Dendritic cell treated with granulocyte-macrophage colony-stimulating factor and Interleukin-4, amounts not matched to agents 40 ng/mL and 50 ng/mL, for 4 days (primary cell): ENCODE measurements around the gene CATSPERE.
"Not testable (repeated sequence)": the region's sequence is repeated elsewhere in the genome, so short reads cannot be mapped to it uniquely, and the experiment has no call there.

ENCODE experiments used
- H3K27ac Mint-ChIP-seq: one replicate; pipeline ENCODE4 v1.8.0; 2022; ENCODE audit warnings: mild to moderate bottlenecking, mixed read lengths
- H3K27me3 Mint-ChIP-seq: one replicate; pipeline ENCODE4 v1.8.0; 2022; ENCODE audit warnings: mild to moderate bottlenecking, mixed read lengths
- H3K36me3 Mint-ChIP-seq: one replicate; pipeline ENCODE4 v1.8.0; 2022; ENCODE audit warnings: low read depth, mixed read lengths
- H3K4me1 Mint-ChIP-seq: one replicate; pipeline ENCODE4 v1.8.0; 2022; ENCODE audit warnings: low read depth, mixed read lengths
- H3K4me3 Mint-ChIP-seq: one replicate; pipeline ENCODE4 v1.8.0; 2022; ENCODE audit warnings: mild to moderate bottlenecking, moderate library complexity, mixed read lengths
- H3K9me3 Mint-ChIP-seq: one replicate; pipeline ENCODE4 v1.8.0; 2022; ENCODE audit warnings: mixed read lengths
- intact Hi-C: fragments of 100-400 bp; cut with micrococcal nuclease; formaldehyde crosslinking; loops from one replicate; pipeline ENCODE4 v1.15.0; 2022

CATSPERE gene

GRCh38 chr1:244451951-244452795 lies 8.9 kb upstream of the CATSPERE start:
- Mint-ChIP-seq H3K4me1 (peaks cover 29% of the 10 kb centered on the region), H3K27me3 (no peaks in the 10 kb centered on the region), H3K36me3 (peaks cover 21% of the 10 kb centered on the region), H3K9me3 (no peaks in the 10 kb centered on the region), H3K4me3 (peak overlapping the region; percentile 95), H3K27ac (peak overlapping the region; percentile 94)
- intact Hi-C loops = loop anchor here (1.0 to 10.0 kb wide), 4 partner anchors 9 to 520 kb away; partner anchors contain the start of gene CATSPERE

DNA sequence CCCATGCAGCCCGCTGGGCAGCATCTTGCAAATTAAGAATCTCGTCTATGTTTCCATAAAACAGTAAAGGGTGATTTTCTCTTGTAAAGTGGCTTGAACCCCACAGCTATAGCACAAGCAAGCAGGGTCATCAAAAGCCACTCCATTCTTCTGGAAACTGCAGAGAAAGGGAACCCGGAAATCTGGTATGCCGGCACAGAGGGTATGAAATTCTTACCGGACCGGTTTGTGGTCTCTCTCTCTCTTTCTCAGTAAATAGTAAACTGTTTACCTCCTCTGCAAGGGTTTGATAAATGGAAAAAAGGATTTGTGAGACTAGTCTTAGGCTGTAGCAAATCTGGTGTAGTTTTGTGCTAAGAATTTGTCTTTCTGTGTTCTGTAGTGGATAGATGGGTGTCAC lies 6.7 kb upstream of the CATSPERE start:
- no peaks in the 10 kb centered on the region for H3K9me3 Mint-ChIP-seq
- intact Hi-C loops = loop anchor here (5.0 to 10.0 kb wide), 2 partner anchors 130 to 518 kb away; no protein-coding TSS in a partner anchor
- no peak overlapping the region for H3K27ac Mint-ChIP-seq
- peaks cover 19% of the 10 kb centered on the region for H3K36me3 Mint-ChIP-seq
- no peak overlapping the region for H3K4me3 Mint-ChIP-seq
- H3K4me1 Mint-ChIP-seq = peaks cover 20% of the 10 kb centered on the region
- H3K27me3 Mint-ChIP-seq = no peaks in the 10 kb centered on the region

DNA sequence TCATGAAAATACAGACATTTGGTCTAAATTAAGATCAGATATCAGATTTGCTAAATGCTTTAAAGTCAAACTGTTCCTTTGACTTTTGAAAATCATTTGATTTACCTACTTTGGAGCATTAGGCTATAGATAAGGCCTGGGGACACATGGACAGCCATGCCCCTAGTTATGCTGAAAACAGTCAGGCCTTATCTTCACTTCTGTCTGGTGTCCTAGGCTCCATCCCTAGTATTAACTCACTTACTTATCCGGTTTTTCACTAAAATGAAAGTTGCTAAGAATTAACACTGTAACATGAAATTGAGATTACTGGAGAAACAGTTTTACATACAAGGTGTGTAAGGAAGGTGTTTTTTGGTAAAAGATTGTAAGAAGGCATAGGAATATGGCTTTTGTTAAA lies 4.5 kb upstream of the CATSPERE start:
- Mint-ChIP-seq H3K9me3 (no peaks in the 10 kb centered on the region), H3K4me1 (peaks cover 17% of the 10 kb centered on the region), H3K36me3 (peaks cover 10% of the 10 kb centered on the region), H3K4me3 (no peak overlapping the region), H3K27ac (no peak overlapping the region), H3K27me3 (no peaks in the 10 kb centered on the region)
- intact Hi-C loops = loop anchor here (10.0 kb wide), 1 partner anchor 132 kb away; no protein-coding TSS in a partner anchor

DNA sequence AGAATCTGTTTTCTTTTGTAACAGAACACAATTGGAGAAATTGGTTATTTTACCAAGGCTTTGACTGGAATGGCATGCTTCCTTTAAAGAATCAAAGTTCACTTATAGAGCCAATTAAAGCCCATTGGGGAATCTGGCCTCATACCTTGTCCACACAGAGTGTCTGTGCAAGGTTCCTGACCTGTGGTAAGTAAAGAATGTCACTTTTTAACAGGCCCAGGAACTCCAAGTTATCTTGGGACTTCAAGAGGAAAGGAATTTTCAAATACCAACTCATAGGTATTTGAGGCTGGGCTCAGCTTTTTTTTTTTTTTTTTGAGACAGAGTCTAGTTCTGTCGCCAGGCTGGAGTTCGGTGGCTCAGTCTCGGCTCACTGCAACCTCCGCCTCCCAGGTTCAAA lies 2.3 kb upstream of the CATSPERE start:
- H3K36me3 Mint-ChIP-seq = peaks cover 7% of the 10 kb centered on the region
- no peaks in the 10 kb centered on the region for H3K9me3 Mint-ChIP-seq
- H3K27ac Mint-ChIP-seq = no peak overlapping the region
- intact Hi-C loops = loop anchor here (10.0 kb wide), 1 partner anchor 134 kb away; no protein-coding TSS in a partner anchor
- no peaks in the 10 kb centered on the region for H3K27me3 Mint-ChIP-seq
- H3K4me1 Mint-ChIP-seq = peaks cover 12% of the 10 kb centered on the region
- no peak overlapping the region for H3K4me3 Mint-ChIP-seq

DNA sequence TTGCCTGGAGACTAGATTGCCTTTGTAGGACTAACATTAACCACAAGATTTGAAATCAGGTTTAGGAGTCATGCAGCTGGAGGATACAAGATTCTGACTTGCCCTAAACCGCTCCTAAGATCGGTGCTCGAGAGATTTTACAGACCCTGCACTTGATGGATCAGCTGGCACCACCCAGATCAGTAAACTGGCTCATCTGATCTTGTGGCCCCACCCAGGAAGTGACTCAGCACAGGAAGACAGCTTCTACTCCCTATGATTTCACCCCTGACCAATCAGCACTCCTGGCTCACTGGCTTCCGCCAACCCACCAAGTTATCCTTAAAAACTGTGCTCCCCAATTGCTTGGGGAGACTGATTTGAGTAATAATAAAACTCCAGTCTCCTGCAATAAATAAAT lies 876 bp upstream of the CATSPERE start:
- H3K4me3 Mint-ChIP-seq = no peak overlapping the region
- no peaks in the 10 kb centered on the region for H3K9me3 Mint-ChIP-seq
- peaks cover 12% of the 10 kb centered on the region for H3K4me1 Mint-ChIP-seq
- no peaks in the 10 kb centered on the region for H3K27me3 Mint-ChIP-seq
- H3K27ac Mint-ChIP-seq = peak overlapping the region; percentile 87
- intact Hi-C loops = loop anchor here (5.0 kb wide), 1 partner anchor 402 kb away; the partner anchor contains the start of gene HNRNPU
- H3K36me3 Mint-ChIP-seq = peaks cover 7% of the 10 kb centered on the region

GRCh38 chr1:244466724-244467123 lies 5.7 kb downstream of the CATSPERE start:
- H3K27me3 Mint-ChIP-seq = no peaks in the 10 kb centered on the region
- H3K4me3 Mint-ChIP-seq = no peak overlapping the region
- no peaks in the 10 kb centered on the region for H3K4me1 Mint-ChIP-seq
- H3K36me3 Mint-ChIP-seq = no peaks in the 10 kb centered on the region
- intact Hi-C loops = no loop called here
- H3K27ac Mint-ChIP-seq = no peak overlapping the region
- H3K9me3 Mint-ChIP-seq = no peaks in the 10 kb centered on the region

DNA sequence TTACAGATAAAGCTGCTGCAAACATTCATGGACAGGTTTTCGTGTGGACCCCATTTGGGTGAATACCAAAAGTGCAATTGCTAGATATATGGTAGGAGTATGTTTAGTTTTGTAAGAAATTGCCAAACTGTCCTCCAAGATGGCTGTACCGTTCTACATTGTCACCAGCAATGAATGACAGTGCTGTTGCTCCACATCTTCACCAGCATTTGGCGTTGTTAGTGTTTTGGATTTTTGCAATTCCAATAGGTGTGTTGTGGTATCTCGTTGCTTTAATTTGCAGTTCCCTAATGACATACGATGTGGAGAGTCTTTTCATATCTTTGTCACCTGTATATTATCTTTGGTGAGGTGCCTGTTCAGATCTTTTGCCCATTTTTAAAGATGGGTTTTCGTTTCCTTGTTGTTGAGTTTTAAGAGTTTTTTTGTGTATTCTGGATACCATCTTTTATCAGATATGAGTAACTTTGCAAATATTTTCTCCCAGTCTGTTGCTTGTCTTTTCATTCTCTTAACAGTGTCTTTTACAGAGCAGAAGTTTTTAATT lies 12.1 kb downstream of the CATSPERE start:
- intact Hi-C loops = no loop called here
- Mint-ChIP-seq H3K4me3 (no peak overlapping the region), H3K27ac (no peak overlapping the region), H3K27me3 (no peaks in the 10 kb centered on the region), H3K36me3 (no peaks in the 10 kb centered on the region), H3K4me1 (no peaks in the 10 kb centered on the region), H3K9me3 (no peaks in the 10 kb centered on the region)

DNA sequence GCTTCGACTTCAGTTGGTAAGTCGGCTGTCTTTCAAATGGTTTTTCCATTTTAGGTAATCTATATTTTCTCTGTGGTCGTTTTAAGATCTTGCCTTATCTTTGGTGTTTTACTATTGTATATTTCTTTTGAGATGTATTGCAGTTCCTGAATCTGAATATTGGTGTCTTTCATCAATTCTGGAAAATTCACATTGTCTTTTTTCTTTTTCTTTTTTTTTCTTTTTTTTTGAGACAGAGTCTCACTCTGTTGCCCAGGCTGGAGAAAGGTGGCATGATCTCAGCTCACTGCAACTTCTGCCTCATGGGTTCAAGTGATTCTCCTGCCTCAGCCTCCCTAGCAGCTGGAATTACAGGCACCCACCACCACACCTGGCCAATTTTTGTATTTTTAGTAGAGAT lies 23.9 kb downstream of the CATSPERE start:
- H3K4me1 Mint-ChIP-seq, H3K36me3 Mint-ChIP-seq, H3K27ac Mint-ChIP-seq, intact Hi-C loops, H3K9me3 Mint-ChIP-seq, H3K4me3 Mint-ChIP-seq, H3K27me3 Mint-ChIP-seq: not testable (repeated sequence)

DNA sequence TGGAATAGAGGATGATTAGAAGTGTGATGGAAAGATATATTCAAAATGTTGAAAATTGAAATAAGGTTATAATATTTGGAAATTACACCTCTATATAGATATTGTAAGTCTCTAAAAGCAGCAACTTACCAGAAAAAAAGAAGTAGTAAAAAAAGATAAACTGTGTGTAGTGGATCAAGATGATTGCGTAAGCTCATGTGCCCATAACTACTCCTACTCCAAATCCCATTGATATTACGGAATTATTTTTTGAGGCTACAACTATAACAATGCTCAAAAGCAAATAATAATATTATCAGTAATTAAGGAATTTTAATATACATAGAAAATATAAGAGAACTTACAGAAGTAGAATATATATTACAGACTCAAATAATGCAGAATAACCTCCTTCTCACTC lies 33.6 kb downstream of the CATSPERE start:
- H3K9me3 Mint-ChIP-seq = peaks cover 8% of the 10 kb centered on the region
- no peaks in the 10 kb centered on the region for H3K4me1 Mint-ChIP-seq
- intact Hi-C loops = no loop called here
- no peaks in the 10 kb centered on the region for H3K36me3 Mint-ChIP-seq
- no peak overlapping the region for H3K27ac Mint-ChIP-seq
- no peak overlapping the region for H3K4me3 Mint-ChIP-seq
- no peaks in the 10 kb centered on the region for H3K27me3 Mint-ChIP-seq

DNA sequence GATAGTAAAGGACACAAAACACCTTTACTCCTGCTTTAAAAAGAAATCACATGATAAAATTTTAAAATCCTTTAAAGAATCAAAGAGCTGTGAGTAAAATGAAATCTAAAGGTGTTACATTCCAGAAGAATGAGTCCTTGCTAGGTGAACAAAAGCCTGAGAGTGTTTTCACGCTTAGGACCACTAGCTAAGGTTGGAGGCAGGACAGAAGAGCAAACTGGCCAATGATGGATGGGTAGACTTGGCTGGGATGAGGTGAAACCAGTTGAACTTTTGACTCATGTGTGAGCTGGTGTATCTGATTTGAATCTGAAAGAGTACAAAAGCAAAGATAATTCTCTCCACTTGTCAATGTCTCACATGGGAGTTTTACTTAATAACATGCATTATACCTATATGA lies 35.1 kb downstream of the CATSPERE start:
- Mint-ChIP-seq H3K9me3 (peaks cover 6% of the 10 kb centered on the region), H3K27ac (no peak overlapping the region), H3K4me1 (no peaks in the 10 kb centered on the region), H3K27me3 (no peaks in the 10 kb centered on the region), H3K4me3 (no peak overlapping the region), H3K36me3 (no peaks in the 10 kb centered on the region)
- intact Hi-C loops = no loop called here

DNA sequence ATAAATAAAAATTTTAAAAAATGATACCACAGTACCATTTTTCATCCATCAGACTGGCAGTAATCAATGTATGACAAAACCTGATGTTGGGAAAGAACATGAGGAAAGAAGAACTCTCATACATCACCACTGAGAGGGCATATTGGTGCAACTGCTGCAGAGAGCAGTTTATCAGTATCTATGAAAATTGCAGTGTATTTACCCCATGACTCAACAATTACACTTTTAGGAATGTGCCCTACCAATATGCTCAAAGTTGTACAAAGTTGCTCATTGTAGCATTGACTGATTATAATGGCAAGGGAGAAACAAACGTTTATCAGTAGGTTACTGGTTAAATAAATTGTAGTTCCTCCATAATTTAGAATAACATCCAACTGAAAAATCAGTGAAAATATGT lies 36.7 kb downstream of the CATSPERE start:
- Mint-ChIP-seq H3K27me3 (no peaks in the 10 kb centered on the region), H3K36me3 (no peaks in the 10 kb centered on the region), H3K27ac (no peak overlapping the region), H3K4me3 (no peak overlapping the region), H3K9me3 (no peaks in the 10 kb centered on the region), H3K4me1 (no peaks in the 10 kb centered on the region)
- intact Hi-C loops = no loop called here

DNA sequence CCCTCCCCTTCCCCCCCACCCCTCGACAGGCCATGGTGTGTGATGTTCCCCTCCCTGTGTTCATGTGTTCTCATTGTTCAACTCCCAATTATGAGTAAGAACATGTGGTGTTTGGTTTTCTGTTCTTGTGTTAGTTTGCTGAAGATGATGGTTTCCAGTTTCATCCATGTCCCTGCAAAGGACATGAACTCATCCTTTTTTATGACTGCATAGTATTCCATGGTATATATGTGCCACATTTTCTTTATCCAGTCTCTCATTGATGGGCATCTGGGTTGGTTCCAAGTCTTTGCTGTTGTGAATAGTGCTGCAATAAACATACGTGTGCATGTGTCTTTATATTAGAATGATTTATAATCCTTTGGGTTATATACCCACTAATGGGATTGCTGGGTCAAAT lies 38.4 kb downstream of the CATSPERE start:
- H3K27me3 Mint-ChIP-seq, intact Hi-C loops, H3K4me1 Mint-ChIP-seq, H3K27ac Mint-ChIP-seq, H3K4me3 Mint-ChIP-seq, H3K36me3 Mint-ChIP-seq, H3K9me3 Mint-ChIP-seq: not testable (repeated sequence)

- H3K9me3 Mint-ChIP-seq, intact Hi-C loops, H3K4me3 Mint-ChIP-seq, H3K36me3 Mint-ChIP-seq, H3K4me1 Mint-ChIP-seq, H3K27me3 Mint-ChIP-seq, H3K27ac Mint-ChIP-seq: not testable (repeated sequence)
Observed at GRCh38 chr1:244500515-244500914, 39.4 kb downstream of the CATSPERE start.

- Mint-ChIP-seq H3K4me1 (no peaks in the 10 kb centered on the region), H3K36me3 (no peaks in the 10 kb centered on the region), H3K9me3 (peaks cover 9% of the 10 kb centered on the region), H3K27ac (no peak overlapping the region), H3K27me3 (no peaks in the 10 kb centered on the region), H3K4me3 (no peak overlapping the region)
- intact Hi-C loops = no loop called here
Observed at GRCh38 chr1:244502630-244503029, 41.6 kb downstream of the CATSPERE start.
